A673 (cell line): Measurements from ENCODE around the gene ICAM4.

Source experiments
- CTCF ChIP-seq: fragments of 300-800, 200-600 bp; sonication (generic); conservative IDR thresholded peaks from 2 replicates; pipeline ENCODE4 v1.5.1; 2017; ENCODE audit warnings: low read depth, mild to moderate bottlenecking, antibody characterized with exemption, low read length, moderate library complexity, mixed read lengths
- EZH2 ChIP-seq: fragments of 200-600 bp; sonication (generic); IDR thresholded peaks from 2 replicates; pipeline ENCODE4 v1.6.1; 2017; ENCODE audit warnings: borderline replicate concordance, low read depth, mild to moderate bottlenecking, mixed read lengths, antibody characterized with exemption, low read length; ENCODE audit not compliant: poor library complexity, severe bottlenecking

DNA sequence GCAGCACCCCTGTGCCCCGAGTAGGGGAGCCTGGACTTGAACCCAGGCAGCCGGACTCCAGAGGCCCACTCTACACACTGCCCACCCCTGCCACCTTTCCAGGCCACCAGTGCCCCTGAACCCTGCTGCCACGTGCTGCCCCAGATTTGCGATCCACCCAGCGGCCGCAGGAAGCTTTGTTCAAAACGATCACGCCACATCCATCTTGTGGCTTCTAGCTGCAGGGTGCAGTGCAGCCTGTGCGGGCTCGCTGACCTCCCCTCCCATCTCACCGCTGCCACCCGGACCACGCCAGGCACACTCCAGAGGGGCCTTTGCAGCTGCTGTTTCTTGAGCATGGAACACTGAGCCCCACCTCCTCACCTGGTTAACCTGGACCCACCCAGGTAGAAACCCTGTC lies 42.8 kb downstream of the ICAM4 start:
- TF ChIP-seq CTCF (no peak), EZH2 (no peak)
